ENCODE data around the gene ALPP.

The ALPP gene

DNA sequence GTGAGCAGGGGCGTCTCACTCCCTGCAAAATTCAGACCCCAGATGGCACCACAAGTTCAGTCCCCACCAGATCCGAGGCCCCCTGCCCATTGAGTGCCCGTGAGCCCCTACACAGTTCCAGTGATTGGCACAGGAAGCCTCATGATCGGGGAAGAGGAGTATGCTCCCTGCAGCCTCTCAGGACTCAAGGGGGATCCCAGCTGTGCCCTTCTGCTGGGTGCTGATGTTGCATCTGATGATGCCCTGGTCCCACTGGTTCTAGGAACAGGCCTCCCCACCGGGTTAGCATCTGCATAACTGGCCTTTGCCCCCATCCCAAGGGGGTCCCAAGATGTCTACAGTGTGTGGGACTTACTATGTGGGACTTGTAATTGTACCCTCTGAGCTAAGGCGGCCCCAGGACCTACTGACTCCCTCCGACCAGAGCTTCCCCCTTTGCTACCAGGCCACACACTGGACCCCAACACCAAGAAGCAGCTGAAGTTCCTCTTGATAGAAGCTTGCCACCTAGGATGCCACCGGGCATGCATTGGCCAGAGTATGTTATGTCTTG, 36.7 kb downstream of the ALPP start (continued):
- TF ChIP-seq SCRT1 (tag by site-specific recombination; IDR thresholded peaks at IDR 0.05; ENCODE audit: borderline replicate concordance) (no peak), ZNF155 (tag by site-specific recombination; IDR thresholded peaks at IDR 0.05) (no peak), ZNF571 (tag by site-specific recombination; IDR thresholded peaks at IDR 0.05) (no peak), ZXDB (tag by site-specific recombination; IDR thresholded peaks at IDR 0.05) (no peak), ZNF664 (tag by site-specific recombination; IDR thresholded peaks at IDR 0.05) (no peak)

DNA sequence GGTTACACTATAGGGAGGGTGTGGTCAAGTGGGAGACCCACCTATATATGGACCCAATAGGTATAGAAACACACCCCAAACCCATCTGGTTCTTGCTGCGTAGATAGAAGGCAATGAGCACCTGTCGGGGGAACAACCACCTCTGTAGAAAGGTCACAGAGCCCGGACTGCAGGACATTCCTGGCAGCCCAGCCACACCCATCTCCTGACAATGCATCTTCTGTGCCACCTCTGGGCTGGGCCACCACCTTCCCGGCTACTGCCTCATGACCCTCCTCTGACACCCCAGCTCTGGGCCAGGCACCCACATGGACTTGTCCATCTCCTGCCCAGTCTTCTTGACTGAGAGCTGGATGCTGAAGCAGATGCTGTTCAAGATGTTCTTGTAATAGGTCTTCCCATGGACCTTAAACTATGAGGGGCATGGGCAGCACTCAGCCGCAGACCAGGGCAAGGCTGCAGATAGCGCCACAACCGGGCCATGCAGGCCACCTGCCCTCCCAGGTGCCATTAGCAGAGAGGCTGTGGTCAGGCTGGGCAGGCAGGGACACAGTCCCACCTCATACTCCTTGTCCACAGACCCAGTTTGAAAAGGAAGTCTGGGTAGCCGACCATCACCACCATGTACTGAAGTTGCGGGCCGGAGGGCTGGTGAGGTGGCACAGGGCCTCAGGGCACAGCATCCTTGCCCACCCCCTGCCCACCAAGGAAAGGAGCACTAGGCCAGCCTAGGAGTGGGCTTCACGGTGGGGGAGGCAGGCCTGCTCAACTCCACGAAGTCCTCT, 37.4 kb downstream of the ALPP start:
- H3K9me3 ChIP-seq (ENCODE audit: control insufficient read depth, insufficient read depth, low read depth, low read length) = no peaks in the 10 kb centered on the region
- no peak for TF ChIP-seq SETDB1 (IDR thresholded peaks at IDR 0.05; ENCODE audit: insufficient read length, low read length)
- TF ChIP-seq, protein P1, sequence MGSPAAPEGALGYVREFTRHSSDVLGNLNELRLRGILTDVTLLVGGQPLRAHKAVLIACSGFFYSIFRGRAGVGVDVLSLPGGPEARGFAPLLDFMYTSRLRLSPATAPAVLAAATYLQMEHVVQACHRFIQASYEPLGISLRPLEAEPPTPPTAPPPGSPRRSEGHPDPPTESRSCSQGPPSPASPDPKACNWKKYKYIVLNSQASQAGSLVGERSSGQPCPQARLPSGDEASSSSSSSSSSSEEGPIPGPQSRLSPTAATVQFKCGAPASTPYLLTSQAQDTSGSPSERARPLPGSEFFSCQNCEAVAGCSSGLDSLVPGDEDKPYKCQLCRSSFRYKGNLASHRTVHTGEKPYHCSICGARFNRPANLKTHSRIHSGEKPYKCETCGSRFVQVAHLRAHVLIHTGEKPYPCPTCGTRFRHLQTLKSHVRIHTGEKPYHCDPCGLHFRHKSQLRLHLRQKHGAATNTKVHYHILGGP (tag by site-specific recombination; IDR thresholded peaks at IDR 0.05) = no peak
- TF ChIP-seq, protein P2, sequence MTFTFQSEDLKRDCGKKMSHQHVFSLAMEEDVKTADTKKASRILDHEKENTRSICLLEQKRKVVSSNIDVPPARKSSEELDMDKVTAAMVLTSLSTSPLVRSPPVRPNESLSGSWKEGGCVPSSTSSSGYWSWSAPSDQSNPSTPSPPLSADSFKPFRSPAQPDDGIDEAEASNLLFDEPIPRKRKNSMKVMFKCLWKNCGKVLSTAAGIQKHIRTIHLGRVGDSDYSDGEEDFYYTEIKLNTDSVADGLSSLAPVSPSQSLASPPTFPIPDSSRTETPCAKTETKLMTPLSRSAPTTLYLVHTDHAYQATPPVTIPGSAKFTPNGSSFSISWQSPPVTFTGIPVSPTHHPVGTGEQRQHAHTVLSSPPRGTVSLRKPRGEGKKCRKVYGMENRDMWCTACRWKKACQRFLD (tag by site-specific recombination; IDR thresholded peaks at IDR 0.05) = no peak
- TF ChIP-seq ZBTB21 (tag by site-specific recombination; IDR thresholded peaks at IDR 0.05) = no peak
- no peak for TF ChIP-seq ZNF792 (tag by site-specific recombination; IDR thresholded peaks at IDR 0.05)
- TF ChIP-seq, protein P3, sequence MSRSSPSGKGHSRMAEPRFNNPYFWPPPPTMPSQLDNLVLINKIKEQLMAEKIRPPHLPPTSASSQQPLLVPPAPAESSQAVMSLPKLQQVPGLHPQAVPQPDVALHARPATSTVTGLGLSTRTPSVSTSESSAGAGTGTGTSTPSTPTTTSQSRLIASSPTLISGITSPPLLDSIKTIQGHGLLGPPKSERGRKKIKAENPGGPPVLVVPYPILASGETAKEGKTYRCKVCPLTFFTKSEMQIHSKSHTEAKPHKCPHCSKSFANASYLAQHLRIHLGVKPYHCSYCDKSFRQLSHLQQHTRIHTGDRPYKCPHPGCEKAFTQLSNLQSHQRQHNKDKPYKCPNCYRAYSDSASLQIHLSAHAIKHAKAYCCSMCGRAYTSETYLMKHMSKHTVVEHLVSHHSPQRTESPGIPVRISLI (tag by site-specific recombination; IDR thresholded peaks at IDR 0.05) = no peak
- no peak for TF ChIP-seq ZNF112 (tag by site-specific recombination; IDR thresholded peaks at IDR 0.05)
- no peak for TF ChIP-seq ZNF223 (tag by site-specific recombination; IDR thresholded peaks at IDR 0.05)
- no peak for TF ChIP-seq ZNF169 (tag by site-specific recombination; IDR thresholded peaks at IDR 0.05)
- no peak for TF ChIP-seq ZNF670 (tag by site-specific recombination; IDR thresholded peaks at IDR 0.05; ENCODE audit: low read depth)
- TF ChIP-seq ZNF2 (tag by site-specific recombination; IDR thresholded peaks at IDR 0.05) = no peak
- no peak for TF ChIP-seq ZNF777 (tag by site-specific recombination; IDR thresholded peaks at IDR 0.05; ENCODE audit: borderline replicate concordance)
- TF ChIP-seq, protein P4, sequence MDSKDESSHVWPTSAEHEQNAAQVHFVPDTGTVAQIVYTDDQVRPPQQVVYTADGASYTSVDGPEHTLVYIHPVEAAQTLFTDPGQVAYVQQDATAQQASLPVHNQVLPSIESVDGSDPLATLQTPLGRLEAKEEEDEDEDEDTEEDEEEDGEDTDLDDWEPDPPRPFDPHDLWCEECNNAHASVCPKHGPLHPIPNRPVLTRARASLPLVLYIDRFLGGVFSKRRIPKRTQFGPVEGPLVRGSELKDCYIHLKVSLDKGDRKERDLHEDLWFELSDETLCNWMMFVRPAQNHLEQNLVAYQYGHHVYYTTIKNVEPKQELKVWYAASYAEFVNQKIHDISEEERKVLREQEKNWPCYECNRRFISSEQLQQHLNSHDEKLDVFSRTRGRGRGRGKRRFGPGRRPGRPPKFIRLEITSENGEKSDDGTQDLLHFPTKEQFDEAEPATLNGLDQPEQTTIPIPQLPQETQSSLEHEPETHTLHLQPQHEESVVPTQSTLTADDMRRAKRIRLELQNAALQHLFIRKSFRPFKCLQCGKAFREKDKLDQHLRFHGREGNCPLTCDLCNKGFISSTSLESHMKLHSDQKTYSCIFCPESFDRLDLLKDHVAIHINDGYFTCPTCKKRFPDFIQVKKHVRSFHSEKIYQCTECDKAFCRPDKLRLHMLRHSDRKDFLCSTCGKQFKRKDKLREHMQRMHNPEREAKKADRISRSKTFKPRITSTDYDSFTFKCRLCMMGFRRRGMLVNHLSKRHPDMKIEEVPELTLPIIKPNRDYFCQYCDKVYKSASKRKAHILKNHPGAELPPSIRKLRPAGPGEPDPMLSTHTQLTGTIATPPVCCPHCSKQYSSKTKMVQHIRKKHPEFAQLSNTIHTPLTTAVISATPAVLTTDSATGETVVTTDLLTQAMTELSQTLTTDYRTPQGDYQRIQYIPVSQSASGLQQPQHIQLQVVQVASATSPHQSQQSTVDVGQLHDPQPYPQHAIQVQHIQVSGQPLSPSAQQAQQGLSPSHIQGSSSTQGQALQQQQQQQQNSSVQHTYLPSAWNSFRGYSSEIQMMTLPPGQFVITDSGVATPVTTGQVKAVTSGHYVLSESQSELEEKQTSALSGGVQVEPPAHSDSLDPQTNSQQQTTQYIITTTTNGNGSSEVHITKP (tag by site-specific recombination; IDR thresholded peaks at IDR 0.05) = no peak
- TF ChIP-seq, protein P5, sequence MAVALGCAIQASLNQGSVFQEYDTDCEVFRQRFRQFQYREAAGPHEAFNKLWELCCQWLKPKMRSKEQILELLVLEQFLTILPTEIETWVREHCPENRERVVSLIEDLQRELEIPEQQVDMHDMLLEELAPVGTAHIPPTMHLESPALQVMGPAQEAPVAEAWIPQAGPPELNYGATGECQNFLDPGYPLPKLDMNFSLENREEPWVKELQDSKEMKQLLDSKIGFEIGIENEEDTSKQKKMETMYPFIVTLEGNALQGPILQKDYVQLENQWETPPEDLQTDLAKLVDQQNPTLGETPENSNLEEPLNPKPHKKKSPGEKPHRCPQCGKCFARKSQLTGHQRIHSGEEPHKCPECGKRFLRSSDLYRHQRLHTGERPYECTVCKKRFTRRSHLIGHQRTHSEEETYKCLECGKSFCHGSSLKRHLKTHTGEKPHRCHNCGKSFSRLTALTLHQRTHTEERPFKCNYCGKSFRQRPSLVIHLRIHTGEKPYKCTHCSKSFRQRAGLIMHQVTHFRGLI (tag by site-specific recombination; IDR thresholded peaks at IDR 0.05) = no peak
- TF ChIP-seq ZNF274 (IDR thresholded peaks at IDR 0.05; ENCODE audit: low read length) = no peak
- TF ChIP-seq ZNF274 (tag by site-specific recombination; IDR thresholded peaks at IDR 0.05; ENCODE audit: borderline replicate concordance) = no peak
- TF ChIP-seq, protein P6, sequence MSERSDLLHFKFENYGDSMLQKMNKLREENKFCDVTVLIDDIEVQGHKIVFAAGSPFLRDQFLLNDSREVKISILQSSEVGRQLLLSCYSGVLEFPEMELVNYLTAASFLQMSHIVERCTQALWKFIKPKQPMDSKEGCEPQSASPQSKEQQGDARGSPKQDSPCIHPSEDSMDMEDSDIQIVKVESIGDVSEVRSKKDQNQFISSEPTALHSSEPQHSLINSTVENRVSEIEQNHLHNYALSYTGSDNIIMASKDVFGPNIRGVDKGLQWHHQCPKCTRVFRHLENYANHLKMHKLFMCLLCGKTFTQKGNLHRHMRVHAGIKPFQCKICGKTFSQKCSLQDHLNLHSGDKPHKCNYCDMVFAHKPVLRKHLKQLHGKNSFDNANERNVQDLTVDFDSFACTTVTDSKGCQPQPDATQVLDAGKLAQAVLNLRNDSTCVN (tag by site-specific recombination; optimal IDR thresholded peaks at IDR 0.05) = no peak
- TF ChIP-seq MZF1 (tag by site-specific recombination; IDR thresholded peaks at IDR 0.05; ENCODE audit: borderline replicate concordance) = no peak
- ChIA-PET CTCF (interaction anchor here (0.6 kb wide), 1 partner anchor 48 kb away, joined by 7 read pairs; no protein-coding TSS in a partner anchor), POLR2A (no interaction called here)
- no peak overlapping the region for H3K4me3 ChIP-seq (ENCODE audit: low read depth, low read length)
- no peak overlapping the region for H3K27ac ChIP-seq (ENCODE audit: extremely low read depth, low read depth, low read length)
- H3K4me1 ChIP-seq (ENCODE audit: control insufficient read depth, insufficient read depth, low read length) = no peaks in the 10 kb centered on the region
- H3K36me3 ChIP-seq (ENCODE audit: control insufficient read depth in 2 of 2, insufficient read depth in 1 of 2, low read length in 2 of 2) = no peaks in the 10 kb centered on the region

Data from HEK293 (cell line).